GM21515 (cell line): ENCODE data around the gene TMEM178B.
"Not testable (repeated sequence)": the region's sequence is repeated elsewhere in the genome, so short reads cannot be mapped to it uniquely, and the experiment has no call there.

ENCODE experiments used
- ATAC-seq: cut with Tn5 transposase; IDR thresholded peaks from one replicate; pipeline ENCODE4 v1.9.1; 2021; ENCODE audit not compliant: unreplicated experiment

The TMEM178B gene

DNA sequence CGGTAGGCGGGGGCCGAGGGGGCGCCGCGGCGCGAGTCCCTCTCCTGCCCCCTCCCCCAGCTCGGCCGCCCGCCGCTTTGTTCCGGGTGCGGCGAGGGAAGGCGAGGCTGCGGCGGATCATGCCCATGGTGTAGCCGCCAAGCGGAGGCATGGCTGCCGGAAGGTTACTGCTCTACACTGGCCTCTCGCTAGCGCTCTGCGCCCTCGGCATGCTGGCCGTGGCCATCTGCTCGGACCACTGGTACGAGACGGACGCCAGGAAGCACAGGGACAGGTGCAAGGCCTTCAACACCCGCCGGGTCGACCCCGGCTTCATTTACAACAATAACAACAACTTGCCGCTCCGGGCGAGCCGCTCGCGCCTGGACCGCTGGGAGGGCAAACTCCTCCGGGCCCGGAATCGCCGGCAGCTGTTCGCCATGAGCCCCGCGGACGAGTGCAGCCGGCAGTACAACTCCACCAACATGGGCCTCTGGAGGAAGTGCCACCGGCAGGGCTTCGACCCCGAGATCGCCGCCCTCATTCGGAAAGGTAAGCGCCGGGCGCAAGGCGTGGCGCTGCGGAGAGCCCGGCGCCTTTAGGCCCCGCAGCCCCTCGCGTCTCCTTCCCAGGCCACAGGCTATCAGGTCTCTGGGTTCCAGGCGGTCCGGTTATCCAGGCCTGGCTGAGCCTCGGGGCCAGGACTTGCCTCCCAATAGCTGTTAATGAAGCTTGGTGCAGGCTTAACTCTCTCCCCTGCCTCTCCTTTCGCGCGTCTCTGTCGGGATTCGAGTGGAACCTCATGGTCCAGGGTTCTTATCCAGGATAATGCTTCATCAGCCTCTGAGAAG, 513 bp downstream of the TMEM178B start:
- no peak for ATAC-seq

DNA sequence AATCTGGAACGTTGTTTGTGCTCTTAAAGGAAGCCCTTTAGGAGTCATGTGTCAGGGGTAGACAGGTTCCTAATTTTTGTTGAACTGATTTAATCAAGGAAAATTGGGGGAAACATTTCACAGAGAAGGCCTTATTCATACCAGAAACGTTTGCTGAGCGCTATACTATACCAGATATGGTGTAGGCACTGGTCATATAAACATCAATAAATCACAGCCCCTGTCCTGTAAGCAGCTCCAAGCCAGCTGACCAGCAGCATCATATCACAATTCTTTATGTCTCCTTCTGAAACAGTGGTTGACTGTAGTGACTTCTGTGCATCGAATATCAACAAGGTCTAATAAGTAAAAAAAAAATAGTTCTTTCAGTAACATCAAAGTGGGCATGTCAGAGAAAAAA, 1.1 kb downstream of the TMEM178B start:
- ATAC-seq, result no peak

DNA sequence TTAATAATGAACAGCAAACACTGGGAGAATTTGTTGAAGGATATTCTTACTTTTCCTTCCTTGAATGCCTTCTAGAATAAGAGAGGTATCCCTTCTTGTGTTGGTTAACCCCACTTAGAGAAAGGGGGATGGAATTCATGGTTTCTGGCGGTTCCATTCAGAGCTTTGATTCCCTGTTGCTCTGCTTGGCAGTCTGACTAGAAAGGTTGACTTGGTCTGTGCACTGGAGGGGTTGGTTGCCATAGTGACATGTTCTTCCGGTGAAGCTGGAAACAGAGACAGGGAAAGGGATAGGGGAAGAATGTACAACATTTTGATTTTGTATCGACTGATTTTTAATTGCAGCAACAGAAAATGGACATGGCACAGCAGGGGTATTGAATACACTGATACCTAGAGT, 2.5 kb downstream of the TMEM178B start:
- no peak for ATAC-seq

DNA sequence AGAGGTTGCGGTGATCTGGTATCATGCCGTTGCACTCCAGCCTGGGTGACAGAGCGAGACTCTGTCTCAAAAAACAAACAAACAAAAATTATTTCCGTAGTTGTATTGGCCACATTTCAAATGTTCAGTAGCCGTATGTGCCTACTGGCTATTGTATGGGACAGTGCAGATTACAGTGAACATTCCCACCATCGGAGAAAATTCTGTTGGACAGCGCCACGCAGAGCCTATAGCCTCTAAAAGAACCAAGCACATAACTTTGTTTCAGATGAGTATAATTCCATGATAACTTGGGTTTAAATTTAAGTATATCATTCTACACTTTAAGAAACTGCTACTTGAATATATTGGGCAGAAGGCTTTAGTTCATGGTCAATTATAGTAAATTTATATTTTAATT, 5.4 kb downstream of the TMEM178B start:
- ATAC-seq, result no peak

DNA sequence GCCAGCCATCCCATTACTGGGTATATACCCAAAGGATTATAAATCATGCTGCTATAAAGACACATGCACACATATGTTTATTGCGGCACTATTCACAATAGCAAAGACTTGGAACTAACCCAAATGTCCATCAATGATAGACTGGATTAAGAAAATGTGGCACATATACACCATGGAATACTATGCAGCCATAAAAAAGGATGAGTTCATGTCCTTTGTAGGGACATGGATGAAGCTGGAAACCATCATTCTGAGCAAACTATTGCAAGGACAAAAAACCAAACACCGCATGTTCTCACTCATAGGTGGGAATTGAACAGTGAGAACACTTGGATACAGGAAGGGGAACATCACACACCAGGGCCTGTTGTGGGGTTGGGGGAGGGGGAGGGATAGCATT, 15.6 kb downstream of the TMEM178B start:
- ATAC-seq, result not testable (repeated sequence)

DNA sequence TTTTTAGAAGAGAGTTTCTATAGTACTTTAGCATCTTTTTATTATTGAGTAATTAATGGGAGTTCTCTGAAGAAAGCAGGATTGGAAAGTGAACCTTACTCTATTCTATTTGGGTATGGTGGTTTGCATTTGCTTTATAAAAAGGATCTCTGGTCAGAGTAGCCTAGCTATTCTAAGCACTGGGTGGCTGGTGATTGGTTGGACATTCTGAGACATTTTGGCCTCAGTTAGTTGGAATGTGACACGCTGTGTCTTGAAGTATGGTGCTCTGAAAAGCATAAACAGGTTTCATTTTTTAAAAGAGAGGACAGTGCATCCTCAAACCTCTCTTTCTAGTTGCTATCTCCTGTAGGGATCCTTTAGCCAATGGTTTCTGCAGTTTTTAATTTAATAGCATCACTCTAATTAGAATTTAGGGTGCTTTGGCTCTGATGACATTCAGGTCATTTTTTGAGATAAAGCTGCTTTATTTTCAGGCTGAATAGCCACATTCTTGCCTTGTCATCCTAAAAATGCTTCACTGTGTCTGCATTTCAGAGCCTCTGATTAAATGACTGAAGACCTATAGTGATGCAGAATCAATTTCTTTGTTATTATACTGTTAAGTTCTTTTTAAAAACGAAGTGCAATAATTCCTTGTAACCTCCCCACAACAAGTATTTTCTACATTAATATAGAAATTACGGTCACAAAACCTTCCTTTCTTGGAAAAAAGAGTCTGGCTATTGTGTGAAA, 20.6 kb downstream of the TMEM178B start:
- no peak for ATAC-seq

DNA sequence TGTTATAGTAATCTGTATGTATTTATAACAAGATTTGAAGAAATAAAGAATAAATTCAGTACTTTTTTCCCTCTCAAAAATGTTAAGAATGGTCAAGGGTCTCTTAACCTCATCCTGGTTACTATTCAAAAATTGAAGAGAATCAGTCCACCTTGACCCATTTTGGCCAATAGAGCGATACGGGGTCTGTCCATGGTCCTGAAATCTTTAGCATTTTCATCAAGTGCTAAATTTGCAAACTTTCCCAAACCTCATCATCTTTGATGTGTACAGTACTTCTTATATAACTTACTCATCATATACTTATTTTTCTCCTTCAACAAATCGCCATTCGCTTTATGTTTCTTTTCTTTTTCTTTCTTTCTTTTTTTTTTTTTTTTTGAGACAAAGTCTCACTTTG, 23.6 kb downstream of the TMEM178B start:
- ATAC-seq, result no peak

DNA sequence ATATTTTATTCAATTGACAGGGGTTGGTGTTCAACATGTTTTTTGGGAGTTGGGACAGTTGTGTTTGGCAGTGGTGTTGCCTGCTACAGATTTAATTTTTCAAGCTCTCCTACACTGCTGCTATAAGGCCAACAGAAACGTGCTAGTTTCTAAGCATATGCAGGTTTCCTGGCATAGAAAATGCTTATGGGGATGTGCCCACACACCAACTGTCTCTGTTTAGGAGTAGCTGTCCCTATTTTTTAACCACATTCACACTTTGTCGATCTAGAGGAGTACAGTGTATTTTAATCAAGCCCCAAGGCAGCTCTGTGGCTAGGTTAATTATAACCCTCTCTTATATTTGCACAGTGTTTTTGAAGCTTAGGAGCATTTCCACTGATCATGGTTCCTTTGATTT, 28.6 kb downstream of the TMEM178B start:
- ATAC-seq, result no peak

DNA sequence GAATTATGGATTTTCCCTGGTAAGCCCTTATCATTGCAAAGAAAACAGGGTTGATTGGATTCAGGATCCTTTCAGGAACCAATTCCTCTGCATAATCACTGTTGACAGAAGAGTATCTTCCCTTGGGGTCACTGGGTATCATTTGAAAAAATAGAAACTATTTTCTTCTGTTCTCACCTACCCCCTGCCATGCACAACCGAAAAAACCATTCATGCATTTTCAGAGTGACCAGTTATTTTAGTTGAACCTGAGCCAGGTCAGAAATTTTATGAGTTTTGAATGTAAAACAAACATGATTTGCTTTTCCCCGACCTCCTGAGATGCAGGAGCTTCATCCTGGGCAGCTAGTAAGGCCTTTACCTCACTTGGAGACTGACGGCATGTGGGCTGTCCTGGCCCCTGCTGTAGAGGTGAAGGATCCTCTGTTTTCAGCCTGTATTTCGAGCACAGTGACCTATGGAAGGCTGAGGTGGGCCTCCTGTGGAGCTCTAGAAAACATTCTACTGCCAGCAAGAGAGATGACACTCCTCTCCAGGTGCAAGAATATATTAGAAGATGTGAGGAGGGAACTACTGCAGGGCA, 30.1 kb downstream of the TMEM178B start:
- no peak for ATAC-seq

DNA sequence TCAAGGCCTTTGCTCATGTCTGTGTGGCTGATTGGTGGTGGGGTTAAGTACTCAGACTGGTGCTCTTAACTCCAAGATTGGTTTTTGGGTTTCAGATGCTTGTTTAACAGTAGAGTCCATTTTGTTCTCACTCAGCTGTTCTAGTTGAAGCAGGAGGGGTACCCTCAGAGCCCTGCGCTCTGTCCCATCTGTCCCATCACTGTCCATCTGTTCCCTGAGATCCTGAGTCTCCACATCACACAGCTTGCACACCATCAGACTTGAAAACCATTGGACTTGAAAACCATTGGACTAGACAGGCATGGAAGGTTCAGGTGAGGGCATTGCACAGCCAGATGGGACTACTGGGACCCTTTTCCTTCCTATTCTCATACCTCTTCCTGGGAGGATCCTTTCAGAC, 39.3 kb downstream of the TMEM178B start:
- ATAC-seq, result no peak

DNA sequence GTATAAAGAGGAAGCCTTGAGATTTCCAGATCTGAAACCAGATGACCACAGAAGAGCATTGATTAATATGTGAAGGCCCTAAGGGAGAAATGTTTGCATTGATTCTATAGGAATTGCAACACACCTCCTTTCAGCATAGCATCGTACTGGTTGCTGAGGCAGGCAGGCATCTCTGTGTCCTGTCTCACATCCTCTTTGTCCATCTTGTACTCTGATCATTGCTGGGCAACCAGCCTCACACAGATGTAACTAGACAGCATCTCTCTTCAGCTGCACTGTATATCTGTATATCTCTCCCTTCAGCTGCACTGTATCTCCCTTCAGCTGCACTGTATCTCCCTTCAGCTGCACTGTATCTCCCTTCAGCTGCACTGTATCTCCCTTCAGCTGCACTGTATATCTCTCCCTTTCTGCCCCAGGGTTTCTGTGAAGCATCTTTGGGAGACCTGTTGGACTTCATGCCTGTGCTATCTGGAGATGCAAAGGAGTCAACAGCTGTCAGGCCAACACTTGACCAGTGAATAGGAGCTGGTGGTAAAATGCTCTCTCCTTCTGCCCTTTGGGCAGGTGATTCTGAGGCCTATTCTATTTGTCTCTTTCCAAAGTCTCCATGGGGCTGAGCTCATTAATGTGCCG, 40.3 kb downstream of the TMEM178B start:
- no peak for ATAC-seq

DNA sequence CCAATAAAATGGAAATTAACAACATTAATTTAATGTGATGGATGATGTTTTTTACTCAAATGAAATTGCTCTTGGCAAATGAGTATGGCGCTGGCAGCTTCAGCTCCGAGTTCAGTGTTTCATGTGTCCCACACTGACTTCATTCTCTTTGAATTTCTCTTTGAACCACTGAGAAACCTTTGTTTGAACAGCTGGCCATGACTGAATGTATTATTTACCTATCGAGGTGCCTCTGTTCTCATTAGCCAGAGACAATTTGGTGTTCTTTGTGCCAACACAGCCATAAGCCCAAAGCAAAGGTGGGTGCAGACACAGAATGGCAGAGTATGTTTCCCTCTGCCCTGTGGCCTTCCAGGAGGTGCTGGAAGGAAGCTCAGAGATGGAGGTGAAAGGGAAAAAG, 42.1 kb downstream of the TMEM178B start:
- no peak for ATAC-seq

DNA sequence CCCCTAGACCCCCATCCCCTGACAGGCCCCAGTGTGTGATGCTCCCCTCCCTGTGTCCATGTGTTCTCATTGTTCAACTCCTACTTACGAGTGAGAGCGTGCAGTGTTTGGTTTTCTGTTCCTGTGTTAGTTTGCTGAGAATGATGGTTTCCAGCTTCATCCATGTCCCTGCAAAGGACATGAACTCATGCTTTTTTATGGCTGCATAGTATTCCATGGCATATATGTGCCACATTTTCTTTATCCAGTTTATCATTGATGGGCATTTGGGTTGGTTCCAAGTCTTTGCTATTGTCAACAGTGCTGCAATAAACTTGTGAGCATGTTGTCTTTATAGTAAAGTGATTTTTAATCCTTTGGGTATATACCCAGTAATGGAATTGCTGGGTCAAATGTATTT, 42.8 kb downstream of the TMEM178B start:
- ATAC-seq, result not testable (repeated sequence)

DNA sequence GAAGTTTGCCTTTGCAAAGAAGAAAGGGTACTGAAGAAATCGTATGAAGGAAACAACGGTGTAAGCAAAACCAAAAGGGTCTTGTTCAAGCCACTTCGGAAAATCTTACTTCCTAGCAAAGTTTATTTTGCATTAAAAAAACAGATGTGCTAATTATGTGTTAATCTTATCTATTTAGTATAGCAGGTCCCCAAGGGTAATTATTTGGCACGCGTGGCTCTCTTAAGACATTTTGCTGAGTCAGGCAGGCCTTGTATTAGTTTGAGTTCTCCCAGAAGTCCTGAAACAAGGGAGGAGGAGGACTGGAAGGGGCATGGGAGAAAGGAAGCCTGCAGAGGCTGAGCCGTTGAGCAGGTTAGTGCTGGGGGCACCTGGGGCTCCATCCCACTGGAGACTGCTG, 44.9 kb downstream of the TMEM178B start:
- ATAC-seq, result no peak

DNA sequence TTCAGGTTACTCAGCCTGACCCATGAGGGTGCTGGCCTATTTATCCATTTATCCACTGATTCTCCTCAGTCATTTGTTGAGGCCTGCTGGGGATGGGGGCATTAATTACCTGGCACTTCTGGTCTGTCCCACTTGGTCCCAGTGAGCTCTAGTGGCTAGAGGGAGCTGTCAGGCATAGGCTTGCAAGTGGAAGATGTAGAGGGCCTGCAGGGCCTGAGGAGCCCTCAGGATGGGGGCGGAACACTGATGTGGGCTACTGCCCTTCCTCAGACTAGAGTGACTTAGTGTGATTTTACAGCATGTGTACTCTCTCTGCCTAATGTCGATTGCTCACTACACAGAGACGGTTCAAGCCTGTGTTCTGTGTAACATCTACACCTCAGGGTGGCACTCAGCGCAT, 45.3 kb downstream of the TMEM178B start:
- no peak for ATAC-seq

DNA sequence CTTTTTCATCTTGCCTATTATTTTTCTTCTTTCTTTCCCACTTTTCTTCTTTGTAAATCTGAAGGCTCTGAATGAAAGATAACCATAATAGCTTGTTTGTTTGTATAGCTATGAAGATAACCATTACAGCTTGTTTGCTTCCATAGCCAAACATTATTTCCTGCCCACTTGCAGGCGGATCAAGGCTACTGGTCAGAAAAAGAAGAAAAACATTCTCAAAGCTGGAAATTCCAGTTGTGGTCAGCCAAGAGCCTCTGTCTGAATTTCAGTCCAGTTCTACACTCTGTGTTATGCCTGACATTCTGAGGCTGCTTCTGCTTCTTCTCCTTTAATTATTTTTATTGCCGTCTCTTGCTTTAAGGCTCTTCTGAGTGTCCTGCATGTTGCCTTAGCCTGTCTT, 48.9 kb downstream of the TMEM178B start:
- no peak for ATAC-seq

DNA sequence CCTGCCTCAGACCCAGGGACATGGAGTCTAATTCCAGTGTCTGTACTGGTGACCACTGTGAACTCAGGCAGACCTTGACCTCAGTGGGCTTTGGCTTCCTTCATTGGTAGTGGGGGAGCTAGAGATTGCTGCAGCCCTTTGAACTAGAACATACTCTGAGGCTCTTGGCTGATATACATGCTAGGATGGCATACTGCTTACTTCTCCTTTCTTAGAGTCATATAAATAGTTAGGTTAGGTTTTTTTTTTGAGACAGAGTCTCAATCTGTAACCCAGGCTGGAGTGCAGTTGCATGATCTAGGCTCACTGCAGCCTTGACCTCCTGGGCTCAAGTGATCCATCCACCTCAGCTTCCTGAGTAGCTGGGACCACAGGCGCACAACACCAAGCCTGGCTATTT, 49.7 kb downstream of the TMEM178B start:
- no peak for ATAC-seq

DNA sequence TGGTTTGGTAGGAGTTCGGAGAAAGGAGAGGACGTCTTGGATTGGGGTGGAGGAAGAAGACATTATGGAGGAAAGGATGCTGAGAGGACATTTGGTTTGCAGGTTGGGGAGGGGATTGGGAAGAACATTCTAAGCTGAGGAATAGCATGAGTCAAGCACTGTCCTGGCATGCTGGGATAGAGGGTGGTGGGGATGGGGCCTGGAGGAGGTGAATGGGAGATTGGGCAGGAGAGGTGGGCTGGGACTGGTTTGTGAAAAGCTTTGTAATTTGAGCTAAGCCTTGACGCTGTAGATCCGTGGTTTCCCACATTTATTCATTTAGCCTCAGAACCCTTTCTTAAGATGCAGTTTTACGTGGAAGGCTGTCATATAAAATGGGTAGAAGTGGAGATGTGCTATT, 52.2 kb downstream of the TMEM178B start:
- ATAC-seq, result no peak

DNA sequence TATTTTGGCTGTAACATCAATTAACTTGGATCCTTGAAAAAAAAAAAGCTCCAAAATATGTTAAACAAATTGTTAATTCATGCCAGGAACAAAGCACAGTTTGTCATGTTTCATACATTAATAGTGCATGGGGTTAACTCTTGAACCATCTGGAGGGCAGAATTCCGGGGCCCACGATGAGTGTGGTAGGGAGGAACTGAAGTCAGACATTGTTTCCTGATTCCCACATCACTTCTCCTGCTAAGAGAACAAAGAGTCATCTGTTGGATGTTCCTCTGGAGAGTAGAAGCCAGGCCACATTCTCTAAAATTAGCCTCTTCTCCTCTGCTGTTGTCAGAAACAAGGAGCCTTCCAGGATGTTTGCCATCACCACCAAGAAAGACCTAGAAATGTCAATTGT, 54.6 kb downstream of the TMEM178B start:
- no peak for ATAC-seq

DNA sequence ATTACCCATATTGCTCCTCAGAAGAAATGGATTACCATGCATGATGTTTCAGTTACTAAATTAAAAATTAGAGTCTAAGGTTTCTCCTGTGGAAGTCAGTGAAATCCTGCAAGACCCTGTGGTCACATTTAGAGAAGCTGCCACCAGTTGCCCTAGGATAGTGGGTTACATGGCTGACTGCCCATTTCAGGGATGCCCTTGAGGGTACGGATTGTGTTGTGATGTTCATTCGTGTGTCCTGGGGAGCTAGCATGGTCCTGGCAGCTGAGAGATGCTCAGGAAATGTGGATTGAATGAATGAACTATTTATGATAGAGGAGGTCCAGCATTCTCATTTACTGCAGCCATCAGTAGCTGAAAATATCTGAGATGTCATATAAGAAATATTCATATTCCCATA, 55.1 kb downstream of the TMEM178B start:
- ATAC-seq, result no peak

DNA sequence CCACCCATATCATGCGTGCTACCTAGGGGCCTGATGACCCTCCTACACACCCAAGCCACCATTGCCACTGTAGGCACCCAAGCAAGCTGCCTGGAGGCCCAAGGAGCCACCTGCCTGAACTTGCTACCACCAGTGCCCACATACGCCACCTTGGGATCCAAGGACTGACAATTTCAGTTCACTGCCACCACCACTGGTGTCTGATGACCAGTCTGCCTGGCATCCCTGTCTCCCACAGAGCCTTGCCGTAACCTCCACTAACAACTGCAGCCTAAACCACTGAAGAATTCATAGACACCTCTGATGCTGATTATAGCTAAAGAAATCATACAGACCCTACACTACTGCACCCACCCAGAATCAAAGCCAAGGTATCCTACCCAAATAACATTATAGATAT, 58.8 kb downstream of the TMEM178B start:
- no peak for ATAC-seq

DNA sequence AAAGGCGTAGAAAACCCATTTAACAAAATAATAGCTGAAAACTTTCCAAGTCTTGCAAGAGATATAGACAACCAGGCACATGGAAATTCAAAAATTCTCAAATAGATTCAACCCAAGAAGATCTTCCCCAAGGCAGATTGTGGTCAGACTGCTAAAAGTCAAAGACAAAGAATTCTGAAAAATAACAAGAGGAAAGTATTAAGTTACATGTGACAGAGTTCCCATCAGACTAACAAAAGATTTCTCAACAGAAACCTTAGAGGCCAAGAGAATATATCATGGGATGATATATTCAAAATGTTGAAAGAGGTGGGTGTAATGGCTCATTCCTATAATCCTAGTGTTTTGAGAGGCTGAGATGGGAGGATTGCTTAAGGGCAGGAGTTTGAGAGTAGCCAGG, 59.8 kb downstream of the TMEM178B start:
- no peak for ATAC-seq
